Left colon (tissue), 2 donors: ENCODE results near the gene KCNAB1. TPM values are rescaled to one million over a fixed set of nuclear protein-coding genes. Genes with fewer than 3 reads are reported as not detected.
"Not testable (repeated sequence)": the region's sequence is repeated elsewhere in the genome, so short reads cannot be mapped to it uniquely, and the experiment has no call there.

Source experiments
- ATAC-seq: fragments of 200-7000 bp; cut with Tn5 transposase; one replicate; pipeline ENCODE4 v1.9.1; 2020; ENCODE audit warnings: mild to moderate bottlenecking, moderate library complexity
- DNase-seq, 2 donors: peaks; one replicate each; pipeline ENCODE4 v3.0.0-alpha.2; 2020
- intact Hi-C, 2 donors: fragments of 100-400 bp; cut with DNase I in 1 of 2; cut with micrococcal nuclease in 1 of 2; formaldehyde crosslinking; loops; one replicate each; pipeline versions ENCODE4 v1.11.2 to v1.14.0; 2022; cut with DNase I, micrococcal nuclease
- long read RNA-seq: library from polyadenylated mRNA; unstranded; transcript quantifications from one replicate; pipeline ENCODE4 v2.0.0, GENCODE V29; 2021
- total RNA-seq, 2 donors: library from RNA; stranded (reverse); fragmentation: NEBNext Ultra II Directional; extraction: Animal tissue kit (Norgen Biotek cat#: 25700); gene quantifications; one replicate each; pipeline ENCODE4 v1.2.1, GENCODE V29; 2021
- donor health status: DM: no; HTN: no; CAD: no.
- donor health status: DM: yes; HTN: yes; CAD: no.

KCNAB1 gene
- 1 to 10 TPM in 1 of 2 donors, under 1 TPM in 1; 0.70 to 3.3 TPM for total RNA-seq
- long read RNA-seq, partial matches to known transcripts: 0 of 13 reads
- long read RNA-seq, other reads (novel, unspliced or antisense): 13 of 13 reads

- intact Hi-C loops: no loop called here
- ATAC-seq (no peak), DNase-seq (no peak)
Observed at GRCh38 chr3:156120528-156121251, at the start of gene KCNAB1. Gene KCNAB1, plus strand, starts transcription at chr3:156120578.

- ATAC-seq (no peak), DNase-seq (no peak)
- intact Hi-C loops: no loop called here
Observed at GRCh38 chr3:156071031-156071430, 49.3 kb upstream of the KCNAB1 start.

GRCh38 chr3:156072950-156073657 is 47.3 kb upstream of the KCNAB1 start:
- DNase-seq, intact Hi-C loops, ATAC-seq: not testable (repeated sequence)

GRCh38 chr3:156090126-156090525 is 30.3 kb upstream of the KCNAB1 start:
- intact Hi-C loops: no loop called here
- DNase-seq (no peak), ATAC-seq (no peak)

- ATAC-seq: no peak
- no peak for DNase-seq
- intact Hi-C loops: no loop called here
Observed at GRCh38 chr3:156093964-156094363, 26.4 kb upstream of the KCNAB1 start.

GRCh38 chr3:156094391-156094790 is 26.0 kb upstream of the KCNAB1 start:
- DNase-seq: no peak
- no peak for ATAC-seq
- intact Hi-C loops: no loop called here

- DNase-seq, ATAC-seq, intact Hi-C loops: not testable (repeated sequence)
Observed at GRCh38 chr3:156095652-156096051, 24.7 kb upstream of the KCNAB1 start.

GRCh38 chr3:156098437-156099035 is 21.8 kb upstream of the KCNAB1 start:
- ATAC-seq (no peak), DNase-seq (no peak)
- intact Hi-C loops: no loop called here

- DNase-seq, intact Hi-C loops, ATAC-seq: not testable (repeated sequence)
Observed at GRCh38 chr3:156099348-156099747, 21.0 kb upstream of the KCNAB1 start.

- DNase-seq, intact Hi-C loops, ATAC-seq: not testable (repeated sequence)
Observed at GRCh38 chr3:156099984-156100383, 20.4 kb upstream of the KCNAB1 start.

GRCh38 chr3:156102267-156102931 is 18.0 kb upstream of the KCNAB1 start:
- intact Hi-C loops: no loop called here
- no peak for DNase-seq
- no peak for ATAC-seq

- ATAC-seq (no peak), DNase-seq (no peak)
- intact Hi-C loops: no loop called here
Observed at GRCh38 chr3:156106721-156107373, 13.5 kb upstream of the KCNAB1 start.

- no peak for DNase-seq
- ATAC-seq: no peak
- intact Hi-C loops: no loop called here
Observed at GRCh38 chr3:156107504-156107903, 12.9 kb upstream of the KCNAB1 start.

- intact Hi-C loops: no loop called here
- no peak for ATAC-seq
- DNase-seq: no peak
Observed at GRCh38 chr3:156108616-156109015, 11.8 kb upstream of the KCNAB1 start.

GRCh38 chr3:156109989-156110388 is 10.4 kb upstream of the KCNAB1 start:
- intact Hi-C loops: no loop called here
- ATAC-seq (no peak), DNase-seq (no peak)

GRCh38 chr3:156126467-156126866 is 6.1 kb downstream of the KCNAB1 start:
- DNase-seq (no peak), ATAC-seq (no peak)
- intact Hi-C loops: no loop called here

- no peak for ATAC-seq
- no peak for DNase-seq
- intact Hi-C loops: no loop called here
Observed at GRCh38 chr3:156131241-156131640, 10.9 kb downstream of the KCNAB1 start.

GRCh38 chr3:156131799-156132198 is 11.4 kb downstream of the KCNAB1 start:
- intact Hi-C loops: no loop called here
- DNase-seq: no peak
- ATAC-seq: no peak

GRCh38 chr3:156132313-156132712 is 11.9 kb downstream of the KCNAB1 start:
- no peak for ATAC-seq

More at GRCh38 chr3:156132313-156132712, 11.9 kb downstream of the KCNAB1 start:
- no peak for DNase-seq
- intact Hi-C loops: no loop called here
